GM12878 (cell line): ENCODE results near the gene PSMB8. TPM values are rescaled to one million over a fixed set of nuclear protein-coding genes. Genes with fewer than 3 reads are reported as not detected.

Experiments used
- CBX3 ChIP-seq: fragments of 200-600 bp; sonication (generic); IDR thresholded peaks from 2 replicates; pipeline ENCODE4 v1.6.1; 2016; ENCODE audit warnings: low read depth, borderline replicate concordance
- CHD2 ChIP-seq: IDR thresholded peaks from 2 replicates; pipeline ENCODE4 v1.6.1; 2011; ENCODE audit warnings: low read depth, low read length, improper control_type of control experiment, borderline replicate concordance
- EGR1 ChIP-seq, 2 experiments: IDR thresholded peaks; 1 replicate in 1 of 2; 2 replicates in 1 of 2; pipeline ENCODE4 v1.6.1; 2011 to 2012; ENCODE audit warnings: low read depth in 2 of 2, low read length in 2 of 2, borderline replicate concordance in 1 of 2, mild to moderate bottlenecking in 1 of 2, moderate library complexity in 1 of 2
- IRF3 ChIP-seq: fragments of 450-650 bp; IDR thresholded peaks from 2 replicates; pipeline ENCODE4 v1.6.1; 2014; ENCODE audit warnings: mild to moderate bottlenecking
- IRF4 ChIP-seq: IDR thresholded peaks from 2 replicates; pipeline ENCODE4 v1.6.1; 2011; ENCODE audit warnings: low read depth, low read length
- MEF2B ChIP-seq: fragments of 450-650 bp; IDR thresholded peaks from 2 replicates; pipeline ENCODE4 v1.6.1; 2018; ENCODE audit warnings: mild to moderate bottlenecking, moderate library complexity; ENCODE audit not compliant: partially characterized antibody, poor library complexity, severe bottlenecking
- MTA2 ChIP-seq: fragments of 450-650 bp; IDR thresholded peaks from 2 replicates; pipeline ENCODE4 v1.6.1; 2016; ENCODE audit warnings: low read depth, mild to moderate bottlenecking, moderate library complexity
- MYB ChIP-seq: fragments of 150-350 bp; IDR thresholded peaks from 2 replicates; pipeline ENCODE4 v1.6.1; 2014; ENCODE audit warnings: mild to moderate bottlenecking, low read depth, low read length, borderline replicate concordance
- NBN ChIP-seq: fragments of 450-650 bp; IDR thresholded peaks from 2 replicates; pipeline ENCODE4 v1.6.1; 2016
- NFIC ChIP-seq: IDR thresholded peaks from 2 replicates; pipeline ENCODE4 v1.6.1; 2012; ENCODE audit warnings: low read depth, mild to moderate bottlenecking, inconsistent platforms, low read length, moderate library complexity
- NR2F1 ChIP-seq: fragments of 450-650 bp; conservative IDR thresholded peaks from 2 replicates; pipeline ENCODE4 v1.6.1; 2017; ENCODE audit warnings: mild to moderate bottlenecking
- PML ChIP-seq: IDR thresholded peaks from 2 replicates; pipeline ENCODE4 v1.6.1; 2012; ENCODE audit warnings: low read length, inconsistent platforms
- POU2F2 ChIP-seq: IDR thresholded peaks from 3 replicates; pipeline ENCODE4 v1.6.1; 2011; ENCODE audit warnings: low read depth, mild to moderate bottlenecking, low read length, borderline replicate concordance
- RAD51 ChIP-seq: fragments of 450-650 bp; IDR thresholded peaks from 2 replicates; pipeline ENCODE4 v1.6.1; 2016; ENCODE audit warnings: moderate library complexity, mild to moderate bottlenecking, inconsistent platforms
- RCOR1 ChIP-seq: conservative IDR thresholded peaks from 2 replicates; pipeline ENCODE4 v1.6.1; 2012; ENCODE audit warnings: low read depth, low read length, improper control_type of control experiment
- RFX5 ChIP-seq: IDR thresholded peaks from 2 replicates; pipeline ENCODE4 v1.6.1; 2011; ENCODE audit warnings: low read depth, low read length, improper control_type of control experiment
- SMAD1 ChIP-seq: fragments of 450-650 bp; IDR thresholded peaks from 2 replicates; pipeline ENCODE4 v1.6.1; 2018; ENCODE audit warnings: mild to moderate bottlenecking, low read depth; ENCODE audit not compliant: partially characterized antibody
- SMARCA5 ChIP-seq: fragments of 450-650 bp; IDR thresholded peaks from 2 replicates; pipeline ENCODE4 v1.6.1; 2017; ENCODE audit warnings: mild to moderate bottlenecking
- SPI1 ChIP-seq: IDR thresholded peaks from 2 replicates; pipeline ENCODE4 v1.6.1; 2011; ENCODE audit warnings: low read depth, mild to moderate bottlenecking, low read length, moderate library complexity, borderline replicate concordance; ENCODE audit not compliant: insufficient read depth
- STAT1 ChIP-seq: fragments of 450-650 bp; conservative IDR thresholded peaks from 2 replicates; pipeline ENCODE4 v1.6.1; 2014; ENCODE audit warnings: antibody characterized with exemption, mild to moderate bottlenecking
- SUZ12 ChIP-seq: fragments of 200-600 bp; sonication (generic); IDR thresholded peaks from one replicate; pipeline ENCODE4 v1.6.1; 2018; ENCODE audit warnings: antibody characterized with exemption, mild to moderate bottlenecking; ENCODE audit not compliant: unreplicated experiment
- USF2 ChIP-seq: IDR thresholded peaks from 2 replicates; pipeline ENCODE4 v1.6.1; 2011; ENCODE audit warnings: low read depth, low read length, improper control_type of control experiment, borderline replicate concordance
- ZNF24 ChIP-seq: fragments of 450-650 bp; IDR thresholded peaks from 2 replicates; pipeline ENCODE4 v1.6.1; 2017; ENCODE audit warnings: antibody characterized with exemption, mild to moderate bottlenecking
- ZNF274 ChIP-seq: IDR thresholded peaks from one replicate; pipeline ENCODE4 v1.8.0; 2011; ENCODE audit not compliant: insufficient read length, insufficient read depth
- polyA plus RNA-seq, 11 experiments: library from polyadenylated mRNA; depleted of rRNA in 4 of 11; unstranded in 6 of 11; stranded (reverse) in 5 of 11; fragments of >200 nt; fragmentation: Nextera tagmentation in 4 of 11; fragmentation: Illumina TruSeq in 1 of 11; extraction: Ambion mirVana in 4 of 11; extraction: Trizol in 1 of 11; gene quantifications; 1 replicate in 1 of 11; 2 replicates in 10 of 11; pipeline versions ENCODE4 v1.2.1 to v1.2.3, GENCODE V29; 2011 to 2016; ENCODE audit warnings: inconsistent platforms in 2 of 11, missing spikeins in 2 of 11, low read depth in 1 of 11
- total RNA-seq, 4 experiments: library from RNA; depleted of rRNA in 3 of 4; stranded (reverse); fragments of >200 nt in 3 of 4; fragmentation: Illumina TruSeq in 1 of 4; extraction: Trizol in 1 of 4; gene quantifications; 2 replicates each; pipeline versions ENCODE4 v1.2.1 to v1.2.3, GENCODE V29; 2013 to 2021
- TF ChIP-seq, protein P1 (sequence below): fragments of 150-350 bp; IDR thresholded peaks from 2 replicates; pipeline ENCODE4 v1.6.1; 2014; ENCODE audit warnings: mild to moderate bottlenecking, low read depth, low read length
- TF ChIP-seq, protein P2 (sequence below): IDR thresholded peaks from 2 replicates; pipeline ENCODE4 v1.6.1; 2011; ENCODE audit warnings: mild to moderate bottlenecking, low read depth, low read length, moderate library complexity; ENCODE audit not compliant: insufficient replicate concordance

The PSMB8 gene
- total and polyA plus RNA-seq, 10 of the 15 experiments (the other 5 are each of a cell fraction or from before 2014, with no cell fraction given), result 304 to 557 (median 379) TPM

DNA sequence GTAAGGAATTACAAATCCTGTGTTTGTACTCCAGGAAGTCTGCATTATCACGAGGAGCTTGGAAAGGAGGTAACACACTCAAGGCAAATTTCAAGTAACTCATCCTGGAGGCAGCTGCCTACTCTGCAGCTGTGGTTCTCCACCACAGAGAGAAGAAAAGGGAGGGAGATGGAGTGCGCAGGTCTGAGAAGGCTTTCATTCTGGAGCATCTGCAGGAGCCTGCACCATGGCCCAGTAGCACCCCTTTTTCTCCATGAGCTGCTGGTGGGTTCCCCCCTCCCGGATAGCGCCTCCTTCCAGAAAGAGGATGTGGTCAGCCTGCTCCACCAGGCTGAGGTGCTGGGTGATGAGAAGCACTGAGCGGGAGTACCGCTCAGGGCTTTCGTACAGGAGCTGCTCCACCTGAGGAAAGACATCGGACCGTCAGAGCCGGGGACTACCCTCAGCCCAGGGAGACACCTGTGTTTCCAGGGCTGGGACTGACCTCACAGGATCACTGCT is 1.6 kb upstream of the PSMB8 start (continued):
- TF ChIP-seq USF2 (no peak), IRF4 (no peak), MEF2B (no peak), MYB (no peak), RCOR1 (no peak; the same call in 1 of the 2 replicates), ZNF24 (no peak), IRF3 (no peak), CBX3 (no peak), NBN (0 out of 2 replicates have a peak, but pooled peaks have one; percentile 12), STAT1 (no peak), ZNF274 (no peak), SMARCA5 (no peak), RFX5 (no peak), SPI1 (peak; percentile 87), MTA2 (no peak), SUZ12 (no peak), NFIC (no peak), SMAD1 (no peak), EGR1 (IDR thresholded peaks at IDR 0.05; ENCODE audit: borderline replicate concordance in 1 of 2, low read depth in 2 of 2, low read length in 2 of 2) (no peak), POU2F2 (0 out of 3 replicates have a peak, but pooled peaks have one; percentile 46), NR2F1 (no peak), RAD51 (no peak), PML (no peak), CHD2 (no peak)
- TF ChIP-seq, protein P1, sequence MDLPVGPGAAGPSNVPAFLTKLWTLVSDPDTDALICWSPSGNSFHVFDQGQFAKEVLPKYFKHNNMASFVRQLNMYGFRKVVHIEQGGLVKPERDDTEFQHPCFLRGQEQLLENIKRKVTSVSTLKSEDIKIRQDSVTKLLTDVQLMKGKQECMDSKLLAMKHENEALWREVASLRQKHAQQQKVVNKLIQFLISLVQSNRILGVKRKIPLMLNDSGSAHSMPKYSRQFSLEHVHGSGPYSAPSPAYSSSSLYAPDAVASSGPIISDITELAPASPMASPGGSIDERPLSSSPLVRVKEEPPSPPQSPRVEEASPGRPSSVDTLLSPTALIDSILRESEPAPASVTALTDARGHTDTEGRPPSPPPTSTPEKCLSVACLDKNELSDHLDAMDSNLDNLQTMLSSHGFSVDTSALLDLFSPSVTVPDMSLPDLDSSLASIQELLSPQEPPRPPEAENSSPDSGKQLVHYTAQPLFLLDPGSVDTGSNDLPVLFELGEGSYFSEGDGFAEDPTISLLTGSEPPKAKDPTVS, result no peak
- TF ChIP-seq, protein P2, sequence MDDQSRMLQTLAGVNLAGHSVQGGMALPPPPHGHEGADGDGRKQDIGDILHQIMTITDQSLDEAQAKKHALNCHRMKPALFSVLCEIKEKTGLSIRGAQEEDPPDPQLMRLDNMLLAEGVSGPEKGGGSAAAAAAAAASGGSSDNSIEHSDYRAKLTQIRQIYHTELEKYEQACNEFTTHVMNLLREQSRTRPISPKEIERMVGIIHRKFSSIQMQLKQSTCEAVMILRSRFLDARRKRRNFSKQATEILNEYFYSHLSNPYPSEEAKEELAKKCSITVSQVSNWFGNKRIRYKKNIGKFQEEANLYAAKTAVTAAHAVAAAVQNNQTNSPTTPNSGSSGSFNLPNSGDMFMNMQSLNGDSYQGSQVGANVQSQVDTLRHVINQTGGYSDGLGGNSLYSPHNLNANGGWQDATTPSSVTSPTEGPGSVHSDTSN, result no peak
